Colonic mucosa (tissue), 4 donors: ENCODE results near the gene MAD2L2. TPM values are rescaled to one million over a fixed set of nuclear protein-coding genes. Genes with fewer than 3 reads are reported as not detected.

Source experiments
- DNase-seq: peaks from one replicate; pipeline ENCODE4 v3.0.0-alpha.2; 2020
- H3K27ac ChIP-seq: fragments of 200-600 bp; one replicate; pipeline ENCODE4 v1.8.0; 2021
- H3K27me3 ChIP-seq: fragments of 200-600 bp; one replicate; pipeline ENCODE4 v1.8.0; 2021
- H3K36me3 ChIP-seq: fragments of 200-600 bp; one replicate; pipeline ENCODE4 v1.8.0; 2021
- H3K4me1 ChIP-seq: fragments of 200-600 bp; one replicate; pipeline ENCODE4 v1.8.0; 2021; ENCODE audit warnings: mild to moderate bottlenecking
- H3K4me3 ChIP-seq: fragments of 200-600 bp; one replicate; pipeline ENCODE4 v1.8.0; 2021
- H3K9ac ChIP-seq, 2 donors: one replicate each; pipeline ENCODE4 v1.7.0; 2013; ENCODE audit warnings: control low read depth in 2 of 2, low read depth in 2 of 2, low read length in 2 of 2
- H3K9me3 ChIP-seq: fragments of 200-600 bp; one replicate; pipeline ENCODE4 v1.8.0; 2021
- intact Hi-C: fragments of 100-400 bp; cut with DNase I; formaldehyde crosslinking; loops from one replicate; pipeline ENCODE4 v1.14.1; 2022
- total RNA-seq, 2 donors: library from RNA; stranded (reverse); fragmentation: NEBNext Ultra II Directional in 1 of 2; extraction: Animal tissue kit (Norgen Biotek cat#: 25700) in 1 of 2; gene quantifications; one replicate each; pipeline ENCODE4 v1.2.1, GENCODE V29; 2021
- TF ChIP-seq, protein P1 (sequence below): fragments of 200-600 bp; IDR thresholded peaks from one replicate; pipeline ENCODE4 v1.8.0; 2022; ENCODE audit warnings: antibody characterized with exemption, mild to moderate bottlenecking
- donor health status: healthy.
- donor health status: DM: no; HTN: no; CAD: no.
- donor health status: DM: no; HTN: no; CAD: no.

Gene MAD2L2
- total RNA-seq, 2 donors from 2014 or later = 8.5 to 12.4 TPM

DNA sequence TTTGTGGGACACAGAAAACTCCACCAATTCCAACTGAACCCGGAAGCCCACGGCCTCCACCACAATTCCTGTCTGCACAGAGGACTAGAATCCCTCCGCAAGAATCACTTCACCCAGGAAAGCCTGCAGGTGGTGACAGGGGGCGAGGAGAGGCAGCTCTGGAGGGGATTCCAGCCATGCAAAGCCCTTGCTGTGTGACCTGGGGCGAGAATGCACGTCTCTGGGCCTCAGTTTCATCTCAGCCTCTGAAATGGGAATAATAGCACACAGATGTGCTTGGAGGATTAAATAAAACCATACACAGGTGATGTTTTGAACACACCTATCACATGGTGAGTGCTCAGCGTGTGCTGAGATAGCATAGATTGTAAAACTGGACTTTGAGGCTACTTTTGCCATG lies 40.8 kb downstream of the MAD2L2 start:
- Histone ChIP-seq H3K36me3 (no peaks in the 10 kb centered on the region), H3K9me3 (no peaks in the 10 kb centered on the region), H3K27me3 (no peaks in the 10 kb centered on the region), H3K4me1 (no peaks in the 10 kb centered on the region), H3K9ac (no peak overlapping the region), H3K27ac (no peak overlapping the region), H3K4me3 (no peak overlapping the region)
- TF ChIP-seq, protein P1, sequence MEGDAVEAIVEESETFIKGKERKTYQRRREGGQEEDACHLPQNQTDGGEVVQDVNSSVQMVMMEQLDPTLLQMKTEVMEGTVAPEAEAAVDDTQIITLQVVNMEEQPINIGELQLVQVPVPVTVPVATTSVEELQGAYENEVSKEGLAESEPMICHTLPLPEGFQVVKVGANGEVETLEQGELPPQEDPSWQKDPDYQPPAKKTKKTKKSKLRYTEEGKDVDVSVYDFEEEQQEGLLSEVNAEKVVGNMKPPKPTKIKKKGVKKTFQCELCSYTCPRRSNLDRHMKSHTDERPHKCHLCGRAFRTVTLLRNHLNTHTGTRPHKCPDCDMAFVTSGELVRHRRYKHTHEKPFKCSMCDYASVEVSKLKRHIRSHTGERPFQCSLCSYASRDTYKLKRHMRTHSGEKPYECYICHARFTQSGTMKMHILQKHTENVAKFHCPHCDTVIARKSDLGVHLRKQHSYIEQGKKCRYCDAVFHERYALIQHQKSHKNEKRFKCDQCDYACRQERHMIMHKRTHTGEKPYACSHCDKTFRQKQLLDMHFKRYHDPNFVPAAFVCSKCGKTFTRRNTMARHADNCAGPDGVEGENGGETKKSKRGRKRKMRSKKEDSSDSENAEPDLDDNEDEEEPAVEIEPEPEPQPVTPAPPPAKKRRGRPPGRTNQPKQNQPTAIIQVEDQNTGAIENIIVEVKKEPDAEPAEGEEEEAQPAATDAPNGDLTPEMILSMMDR = no peak
- no peak for DNase-seq
- intact Hi-C loops = loop anchor here (5.0 kb wide), 3 partner anchors 303 to 603 kb away; no protein-coding TSS in a partner anchor

DNA sequence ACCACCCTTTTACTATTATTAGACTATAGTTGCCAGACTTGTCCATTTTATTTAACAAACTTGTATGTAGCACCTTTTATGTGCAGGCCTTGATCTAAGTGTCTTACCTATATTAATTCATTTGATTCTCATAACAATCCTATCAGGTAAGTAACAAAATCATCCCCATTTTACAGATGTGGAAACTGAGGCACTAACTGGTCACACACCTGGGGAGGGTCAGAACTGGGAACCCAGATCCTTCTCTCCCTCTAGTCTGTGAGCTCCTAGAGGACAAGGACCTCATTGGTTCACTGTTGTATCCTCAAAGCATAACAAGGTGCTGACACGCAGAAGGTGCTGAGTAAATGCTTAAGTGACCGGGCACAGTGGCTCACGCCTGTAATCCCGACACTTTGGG lies 41.6 kb downstream of the MAD2L2 start:
- Histone ChIP-seq H3K4me1 (no peaks in the 10 kb centered on the region), H3K27me3 (no peaks in the 10 kb centered on the region), H3K4me3 (no peak overlapping the region), H3K36me3 (no peaks in the 10 kb centered on the region), H3K9me3 (no peaks in the 10 kb centered on the region), H3K27ac (no peak overlapping the region), H3K9ac (no peak overlapping the region)
- TF ChIP-seq, protein P1 = no peak
- no peak for DNase-seq
- intact Hi-C loops = no loop called here

GRCh38 chr1:11638121-11638520 lies 42.8 kb downstream of the MAD2L2 start:
- TF ChIP-seq, protein P1 = no peak
- Histone ChIP-seq H3K36me3 (no peaks in the 10 kb centered on the region), H3K27me3 (no peaks in the 10 kb centered on the region), H3K9me3 (no peaks in the 10 kb centered on the region), H3K27ac (no peak overlapping the region), H3K9ac (no peak overlapping the region), H3K4me3 (no peak overlapping the region), H3K4me1 (no peaks in the 10 kb centered on the region)
- intact Hi-C loops = no loop called here
- no peak for DNase-seq

- intact Hi-C loops = no loop called here
- no peaks in the 10 kb centered on the region for H3K4me1 ChIP-seq
- H3K9ac ChIP-seq = no peak overlapping the region
- no peaks in the 10 kb centered on the region for H3K36me3 ChIP-seq
- no peaks in the 10 kb centered on the region for H3K27me3 ChIP-seq
- no peak overlapping the region for H3K27ac ChIP-seq
- no peak for DNase-seq
- no peaks in the 10 kb centered on the region for H3K9me3 ChIP-seq
- no peak overlapping the region for H3K4me3 ChIP-seq
- TF ChIP-seq, protein P1 = no peak
These were observed 46.4 kb downstream of the MAD2L2 start for GRCh38 chr1:11634365-11635192.

DNA sequence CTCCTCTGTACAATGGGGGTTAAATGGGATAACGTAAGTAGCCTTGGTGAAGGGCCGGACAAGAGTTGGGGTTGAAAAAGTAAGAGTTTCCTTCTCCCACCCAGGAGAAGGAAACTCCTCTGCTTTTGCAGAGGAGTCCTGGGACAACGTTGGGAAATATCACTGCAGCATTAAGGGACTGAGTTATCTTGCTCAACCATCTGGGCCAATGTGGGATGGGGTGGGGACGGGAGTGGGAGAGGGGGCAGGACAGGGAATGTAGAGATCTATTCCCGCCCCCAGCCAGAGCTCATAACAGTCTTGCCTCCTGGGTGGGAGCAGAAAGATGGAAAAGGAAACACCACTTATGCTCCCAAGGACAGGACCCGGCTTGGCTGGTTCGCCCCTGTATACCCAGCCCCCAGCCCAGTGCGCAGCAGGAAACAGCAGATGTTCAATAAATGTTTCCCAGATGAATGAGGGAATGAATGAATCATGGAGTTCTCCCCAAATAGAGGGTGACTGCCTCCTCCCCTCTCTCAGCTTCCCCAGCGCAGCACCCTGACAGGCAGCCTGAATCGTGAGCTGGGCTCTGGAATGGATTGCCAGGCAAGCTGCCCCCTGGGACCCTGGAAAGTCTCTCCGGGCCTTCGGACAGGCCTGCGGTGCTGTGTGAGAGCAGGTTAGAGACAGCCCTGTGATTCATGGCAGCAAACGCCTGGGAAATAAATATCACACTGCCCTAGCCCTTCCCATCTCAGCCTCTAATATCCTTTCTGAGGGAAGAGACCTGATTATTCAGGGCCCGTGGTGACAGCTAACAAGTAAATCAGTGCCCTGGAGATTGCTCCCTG lies 51.5 kb downstream of the MAD2L2 start:
- H3K9me3 ChIP-seq = no peaks in the 10 kb centered on the region
- DNase-seq = no peak
- H3K9ac ChIP-seq = no peak overlapping the region
- TF ChIP-seq, protein P1 = no peak
- no peak overlapping the region for H3K4me3 ChIP-seq
- no peaks in the 10 kb centered on the region for H3K36me3 ChIP-seq
- H3K27me3 ChIP-seq = no peaks in the 10 kb centered on the region
- intact Hi-C loops = no loop called here
- H3K27ac ChIP-seq = no peak overlapping the region
- no peaks in the 10 kb centered on the region for H3K4me1 ChIP-seq
